MCF 10A (cell line): Measurements from ENCODE around the gene SLC35B2. TPM values are rescaled to one million over a fixed set of nuclear protein-coding genes. Genes with fewer than 3 reads are reported as not detected.

Experiments used
- BruUV-seq: library from RNA; stranded (reverse); fragments of 400-500 nt; replicated peaks from 2 replicates; lab custom pipeline; 2021; lab: Mats Ljungman, UMichigan
- CTCF ChIA-PET: fragments of 300-600 bp; sonication (Branson Sonifier 250); formaldehyde crosslinking; extraction: SDS; loops from one replicate; lab custom pipeline; 2021; ENCODE audit warnings: antibody characterized with exemption, inconsistent platforms; lab: Yijun Ruan, JAX
- POLR2A ChIA-PET: fragments of 300-600, 350-650 bp; sonication (Branson Sonifier 250); formaldehyde crosslinking; extraction: SDS; loops from one replicate; lab custom pipeline; 2020; ENCODE audit warnings: antibody characterized with exemption, inconsistent platforms; lab: Yijun Ruan, JAX
- DNase-seq: peaks from one replicate; pipeline ENCODE4 v3.0.0-alpha.2; 2018; ENCODE audit not compliant: unreplicated experiment
- H3K27ac Mint-ChIP-seq: one replicate; pipeline ENCODE4 v1.8.0; 2022; ENCODE audit warnings: mild to moderate bottlenecking, low read depth, mixed read lengths; ENCODE audit not compliant: unreplicated experiment
- H3K27me3 Mint-ChIP-seq: one replicate; pipeline ENCODE4 v1.8.0; 2022; ENCODE audit warnings: mixed read lengths; ENCODE audit not compliant: insufficient read depth, unreplicated experiment
- H3K36me3 Mint-ChIP-seq: one replicate; pipeline ENCODE4 v1.8.0; 2022; ENCODE audit warnings: mild to moderate bottlenecking, moderate library complexity, mixed read lengths; ENCODE audit not compliant: insufficient read depth, unreplicated experiment
- H3K4me1 Mint-ChIP-seq: one replicate; pipeline ENCODE4 v1.8.0; 2022; ENCODE audit warnings: mixed read lengths; ENCODE audit not compliant: insufficient read depth, unreplicated experiment
- H3K4me3 Mint-ChIP-seq: one replicate; pipeline ENCODE4 v1.8.0; 2022; ENCODE audit warnings: mild to moderate bottlenecking, moderate library complexity, mixed read lengths; ENCODE audit not compliant: unreplicated experiment
- H3K9me3 Mint-ChIP-seq: one replicate; pipeline ENCODE4 v1.8.0; 2022; ENCODE audit warnings: mixed read lengths; ENCODE audit not compliant: unreplicated experiment
- CTCF ChIP-seq: fragments of 200-600 bp; IDR thresholded peaks from one replicate; pipeline ENCODE4 v1.8.0; 2022; ENCODE audit warnings: antibody characterized with exemption, mild to moderate bottlenecking; ENCODE audit not compliant: unreplicated experiment
- intact Hi-C: fragments of 100-400 bp; cut with micrococcal nuclease; formaldehyde crosslinking; loops from 2 replicates; pipeline ENCODE4 v1.14.1; 2022
- total RNA-seq: library from RNA; stranded (reverse); gene quantifications from 2 replicates; pipeline ENCODE4 v1.2.3, GENCODE V29; 2022

SLC35B2 gene
- total RNA-seq, 1 experiment from 2014 or later, result 27.1 TPM

- Mint-ChIP-seq H3K4me3 (no peak overlapping the region), H3K4me1 (no peaks in the 10 kb centered on the region), H3K9me3 (no peaks in the 10 kb centered on the region), H3K27ac (no peak overlapping the region), H3K27me3 (peaks cover 44% of the 10 kb centered on the region), H3K36me3 (no peaks in the 10 kb centered on the region)
- no peak for DNase-seq
- BruUV-seq, result no TSS peak
- CTCF ChIA-PET, result interaction anchor here (0.8 to 2.0 kb wide), 4 partner anchors 10 to 125 kb away, joined by 3 to 9 read pairs (median 4); partner anchors contain the start of gene AARS2
- intact Hi-C loops, result no loop called here
- TF ChIP-seq CTCF, result no peak
- POLR2A ChIA-PET, result interaction anchor here (1.6 kb wide), 1 partner anchor 18 kb away, joined by 4 read pairs; no protein-coding TSS in a partner anchor
Measured at GRCh38 chr6:44277763-44278162, 20.4 kb upstream of the SLC35B2 start.

GRCh38 chr6:44276667-44277640, 19.6 kb upstream of the SLC35B2 start:
- no TSS peak for BruUV-seq
- H3K27me3 Mint-ChIP-seq, result peaks cover 51% of the 10 kb centered on the region
- DNase-seq, result no peak
- H3K4me1 Mint-ChIP-seq, result no peaks in the 10 kb centered on the region
- POLR2A ChIA-PET, result no interaction called here
- CTCF ChIA-PET, result interaction anchor here (0.8 to 2.0 kb wide), 3 partner anchors 9 to 124 kb away, joined by 3 to 9 read pairs (median 4); partner anchors contain the start of gene AARS2
- no peaks in the 10 kb centered on the region for H3K9me3 Mint-ChIP-seq
- H3K27ac Mint-ChIP-seq, result no peak overlapping the region
- H3K36me3 Mint-ChIP-seq, result no peaks in the 10 kb centered on the region
- no peak for TF ChIP-seq CTCF
- intact Hi-C loops, result no loop called here
- no peak overlapping the region for H3K4me3 Mint-ChIP-seq

- BruUV-seq, result no TSS peak
- intact Hi-C loops, result no loop called here
Measured at GRCh38 chr6:44275749-44276648, 18.7 kb upstream of the SLC35B2 start.

More at GRCh38 chr6:44275749-44276648, 18.7 kb upstream of the SLC35B2 start:
- Mint-ChIP-seq H3K27me3 (peaks cover 51% of the 10 kb centered on the region), H3K9me3 (no peaks in the 10 kb centered on the region), H3K27ac (no peak overlapping the region), H3K36me3 (no peaks in the 10 kb centered on the region), H3K4me1 (no peaks in the 10 kb centered on the region), H3K4me3 (no peak overlapping the region)
- no peak for TF ChIP-seq CTCF
- POLR2A ChIA-PET, result no interaction called here
- DNase-seq, result no peak
- CTCF ChIA-PET, result no interaction called here
